Activated T-cell treated with anti-CD3 and anti-CD28 coated beads, Interleukin-2, amount 50 U/mL, for 72 hours (primary cell): ENCODE measurements around the gene NR5A2. TPM values are rescaled to one million over a fixed set of nuclear protein-coding genes. Genes with fewer than 3 reads are reported as not detected.

Experiments used
- ATAC-seq, 2 donors: fragments of 150-1000 bp; cut with Tn5 transposase; replicated peaks in 1 of 2; 2 replicates each; pipeline ENCODE4 v1.10.0; 2021; ENCODE audit warnings: moderate library complexity in 2 of 2, mild to moderate bottlenecking in 1 of 2
- DNase-seq, 2 donors: peaks; one replicate each; pipeline ENCODE4 v3.0.0; 2021 to 2022; ENCODE audit warnings: mixed read lengths in 1 of 2
- H3K27ac Mint-ChIP-seq: one replicate; pipeline ENCODE4 v1.8.0; 2022; ENCODE audit warnings: mild to moderate bottlenecking, moderate library complexity, mixed read lengths
- H3K27me3 Mint-ChIP-seq: one replicate; pipeline ENCODE4 v1.8.0; 2022; ENCODE audit warnings: low read depth, mixed read lengths
- H3K36me3 Mint-ChIP-seq, 2 donors: one replicate each; pipeline ENCODE4 v1.8.0; 2022; ENCODE audit warnings: mixed read lengths in 2 of 2, mild to moderate bottlenecking in 1 of 2; ENCODE audit not compliant: insufficient read depth in 2 of 2
- H3K4me1 Mint-ChIP-seq: one replicate; pipeline ENCODE4 v1.8.0; 2022; ENCODE audit warnings: low read depth, mixed read lengths
- H3K4me3 Mint-ChIP-seq, 2 donors: one replicate each; pipeline ENCODE4 v1.8.0; 2022; ENCODE audit warnings: mild to moderate bottlenecking in 2 of 2, mixed read lengths in 2 of 2, moderate library complexity in 2 of 2
- H3K9me3 Mint-ChIP-seq, 2 donors: one replicate each; pipeline ENCODE4 v1.8.0; 2022; ENCODE audit warnings: mixed read lengths in 2 of 2
- total RNA-seq, 2 donors: library from RNA; stranded (reverse); gene quantifications; one replicate each; pipeline ENCODE4 v1.2.3, GENCODE V29; 2022

The NR5A2 gene
- total RNA-seq, 2 donors from 2014 or later: 0.07 to 0.16 TPM

DNA sequence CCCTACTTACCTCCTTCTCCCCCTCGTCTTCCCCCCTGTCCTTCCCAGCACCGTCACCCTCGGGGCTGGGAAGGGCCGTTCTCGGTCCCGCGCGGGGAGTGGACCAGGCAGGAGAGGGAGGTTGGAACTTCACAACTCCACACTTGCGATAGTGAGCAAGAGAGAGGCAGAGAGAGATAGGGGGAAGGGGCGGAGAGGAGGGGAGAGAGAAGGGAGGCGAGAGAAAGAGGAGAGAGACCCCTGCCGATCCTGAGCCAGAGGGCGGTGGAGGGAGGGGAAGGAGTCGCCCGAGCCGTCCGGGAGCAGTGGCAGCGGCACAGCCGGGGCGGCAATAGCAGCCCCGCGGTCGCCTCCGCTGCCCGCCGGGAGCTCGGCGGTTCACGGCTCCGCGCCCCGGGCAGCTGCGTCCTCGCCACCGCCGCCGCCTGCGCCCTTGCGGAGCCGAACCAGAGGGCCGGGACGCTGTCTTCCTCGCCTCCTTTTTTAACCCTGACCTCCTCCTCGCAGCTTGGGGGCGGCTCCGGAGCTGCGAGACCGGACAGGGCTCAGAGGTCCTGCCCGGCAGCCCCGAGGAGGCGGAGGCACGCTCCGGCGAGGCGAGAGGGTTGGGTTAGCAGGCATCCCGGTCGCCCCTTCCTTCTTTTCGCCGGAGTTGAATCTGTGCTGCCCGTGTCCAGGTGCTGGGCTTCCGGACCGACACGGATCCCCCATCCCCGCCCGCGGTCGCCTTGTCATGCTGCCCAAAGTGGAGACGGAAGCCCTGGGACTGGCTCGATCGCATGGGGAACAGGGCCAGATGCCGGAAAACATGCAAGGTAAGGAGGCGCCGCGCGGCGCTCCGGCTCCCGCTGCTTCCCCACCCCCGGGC is 11.7 kb downstream of the NR5A2 start:
- ATAC-seq: peak; percentile 54 to 55
- peak in 1 of 2 donors; percentile 29 for DNase-seq
- Mint-ChIP-seq H3K4me1 (peaks cover 22% of the 10 kb centered on the region), H3K9me3 (no peaks in the 10 kb centered on the region), H3K4me3 (peak overlapping the region; percentile 79 to 84), H3K27me3 (peaks cover 43% of the 10 kb centered on the region), H3K36me3 (no peaks in the 10 kb centered on the region), H3K27ac (no peak overlapping the region)

DNA sequence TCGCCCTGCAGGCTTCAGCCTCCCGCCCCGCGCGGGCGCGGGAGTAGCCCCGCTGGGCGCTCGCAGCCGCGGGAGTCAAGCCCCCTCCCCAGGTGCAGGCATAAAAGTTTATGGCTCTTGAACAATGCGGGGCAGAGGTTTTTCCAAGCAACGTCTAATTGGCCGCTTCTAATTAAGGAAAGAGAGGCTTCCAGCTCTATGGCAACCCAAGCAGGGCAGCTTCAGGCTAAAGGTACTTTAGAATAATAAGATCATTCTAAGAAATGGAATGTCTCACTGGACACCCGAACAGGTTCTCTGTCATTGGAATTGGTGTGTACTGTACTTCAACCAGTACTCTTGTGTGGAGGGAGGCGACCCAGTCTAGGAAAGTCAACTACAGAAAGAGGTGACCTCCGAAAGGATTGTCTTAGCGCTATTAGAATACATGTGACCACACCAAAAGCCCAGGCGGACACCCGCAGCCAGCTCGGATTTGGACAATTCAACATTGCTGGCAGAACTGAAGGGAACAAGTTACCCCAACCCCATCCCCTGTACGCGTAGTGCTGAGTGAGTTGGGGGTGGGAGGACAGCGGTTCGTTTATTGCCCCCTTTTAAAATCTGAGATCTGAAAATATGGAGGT is 12.5 kb downstream of the NR5A2 start:
- Mint-ChIP-seq H3K4me1 (peaks cover 22% of the 10 kb centered on the region), H3K36me3 (no peaks in the 10 kb centered on the region), H3K9me3 (no peaks in the 10 kb centered on the region), H3K27ac (no peak overlapping the region), H3K4me3 (peak overlapping the region; percentile 54 to 84), H3K27me3 (peaks cover 46% of the 10 kb centered on the region)
- ATAC-seq (no peak), DNase-seq (no peak)

- Mint-ChIP-seq H3K27ac (no peak overlapping the region), H3K4me1 (peaks cover 22% of the 10 kb centered on the region), H3K36me3 (no peaks in the 10 kb centered on the region), H3K9me3 (no peaks in the 10 kb centered on the region), H3K27me3 (peaks cover 53% of the 10 kb centered on the region), H3K4me3 (peak overlapping the region; percentile 54 to 84)
- DNase-seq (no peak), ATAC-seq (peak; percentile 36 to 41)
Observed at GRCh38 chr1:200040481-200041138, 13.1 kb downstream of the NR5A2 start.

GRCh38 chr1:200041337-200042118 is 14.0 kb downstream of the NR5A2 start:
- H3K27ac Mint-ChIP-seq: no peak overlapping the region
- no peak for DNase-seq
- no peaks in the 10 kb centered on the region for H3K9me3 Mint-ChIP-seq
- peak overlapping the region; percentile 45 to 62 for H3K4me3 Mint-ChIP-seq
- H3K4me1 Mint-ChIP-seq: peaks cover 22% of the 10 kb centered on the region
- H3K27me3 Mint-ChIP-seq: peaks cover 61% of the 10 kb centered on the region
- no peaks in the 10 kb centered on the region for H3K36me3 Mint-ChIP-seq
- no peak for ATAC-seq

GRCh38 chr1:200042119-200042551 is 14.6 kb downstream of the NR5A2 start:
- H3K27me3 Mint-ChIP-seq: peaks cover 64% of the 10 kb centered on the region
- peak overlapping the region; percentile 41 to 62 for H3K4me3 Mint-ChIP-seq
- H3K36me3 Mint-ChIP-seq: no peaks in the 10 kb centered on the region
- ATAC-seq: no peak
- H3K9me3 Mint-ChIP-seq: no peaks in the 10 kb centered on the region
- no peak for DNase-seq
- H3K27ac Mint-ChIP-seq: no peak overlapping the region
- peaks cover 22% of the 10 kb centered on the region for H3K4me1 Mint-ChIP-seq

DNA sequence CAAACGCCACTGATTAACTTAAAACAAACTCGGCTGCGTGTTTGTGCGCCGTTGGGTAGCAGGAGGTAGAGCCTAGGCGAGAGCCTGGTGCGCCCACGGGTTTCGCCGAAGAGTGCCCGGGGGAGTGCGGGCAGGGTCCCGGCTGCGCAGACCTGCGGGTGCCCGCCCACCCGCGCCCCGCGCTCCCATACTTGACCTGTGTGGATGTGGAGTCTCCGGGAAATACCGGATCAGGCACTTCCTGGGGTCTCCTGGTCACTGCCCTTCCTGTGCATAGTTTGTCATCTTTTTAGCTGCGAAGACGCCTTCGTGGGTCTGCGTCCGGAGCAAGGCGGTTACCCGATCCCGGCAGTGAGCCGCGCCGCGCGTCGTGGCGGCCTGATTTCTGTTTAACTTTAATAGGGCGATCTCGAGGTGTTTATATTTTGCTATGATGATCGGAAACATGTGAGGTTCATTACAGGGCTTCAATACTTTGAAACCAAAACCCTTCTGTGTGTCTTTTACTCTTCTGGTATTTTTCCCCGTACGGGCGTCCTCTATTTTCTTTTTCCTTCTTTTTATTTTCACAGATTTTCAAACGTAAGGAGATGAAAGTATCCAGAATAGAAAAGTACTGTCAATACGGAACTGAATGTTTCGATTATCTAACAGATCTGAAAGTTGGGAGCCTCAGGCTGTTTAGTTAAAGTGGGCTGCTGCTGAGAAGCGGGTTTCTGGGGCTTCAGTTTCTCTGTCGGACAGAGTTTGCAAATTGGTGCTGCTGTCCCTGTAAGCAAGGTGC is 15.2 kb downstream of the NR5A2 start:
- Mint-ChIP-seq H3K27me3 (peaks cover 64% of the 10 kb centered on the region), H3K27ac (peak overlapping the region; percentile 5), H3K4me3 (peak overlapping the region; percentile 72 to 83), H3K36me3 (no peaks in the 10 kb centered on the region), H3K9me3 (no peaks in the 10 kb centered on the region), H3K4me1 (peaks cover 22% of the 10 kb centered on the region)
- ATAC-seq: peak; percentile 20 to 23
- DNase-seq: no peak

DNA sequence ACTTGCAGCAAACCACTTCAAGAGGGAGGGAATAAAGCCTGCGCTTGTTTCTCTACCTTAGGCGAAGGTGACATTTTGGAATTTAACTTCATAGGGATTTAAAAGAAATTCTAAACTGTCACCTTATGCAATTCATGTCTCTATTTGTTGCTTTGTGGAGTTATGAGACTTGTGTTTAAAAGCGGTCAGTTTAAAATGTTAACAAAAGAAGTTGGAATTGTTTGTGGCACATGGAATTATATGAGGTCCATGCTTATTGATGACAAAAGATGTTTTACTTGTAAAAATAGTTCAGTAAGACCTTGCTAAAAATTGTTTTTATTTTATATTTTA is 15.8 kb downstream of the NR5A2 start:
- Mint-ChIP-seq H3K4me1 (peaks cover 22% of the 10 kb centered on the region), H3K4me3 (peak overlapping the region; percentile 72 to 83), H3K36me3 (no peaks in the 10 kb centered on the region), H3K27ac (peak overlapping the region; percentile 5), H3K27me3 (peaks cover 64% of the 10 kb centered on the region), H3K9me3 (no peaks in the 10 kb centered on the region)
- ATAC-seq (no peak), DNase-seq (no peak)

DNA sequence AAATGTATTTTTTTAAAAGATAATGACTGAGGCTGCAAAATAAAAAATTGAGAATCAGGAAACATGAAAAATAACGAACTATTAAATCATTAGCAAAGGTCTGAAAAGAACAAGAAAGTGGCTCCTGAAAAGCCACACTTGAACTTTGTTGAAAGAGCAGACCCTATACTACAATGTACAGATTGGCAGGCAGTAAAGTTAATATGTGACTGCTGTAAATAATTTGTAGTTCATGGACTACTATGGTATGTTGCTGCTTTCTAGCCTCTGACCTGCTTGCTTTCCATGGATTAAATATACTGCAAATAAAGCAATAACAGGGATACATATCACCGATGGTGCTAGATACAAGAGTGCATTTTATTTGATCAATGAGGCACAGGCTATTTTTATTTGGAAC is 18.6 kb downstream of the NR5A2 start:
- ATAC-seq (no peak), DNase-seq (no peak)
- H3K9me3 Mint-ChIP-seq: no peaks in the 10 kb centered on the region
- H3K4me3 Mint-ChIP-seq: no peak overlapping the region
- H3K36me3 Mint-ChIP-seq: no peaks in the 10 kb centered on the region
- H3K27me3 Mint-ChIP-seq: peaks cover 62% of the 10 kb centered on the region
- peaks cover 10% of the 10 kb centered on the region for H3K4me1 Mint-ChIP-seq
- H3K27ac Mint-ChIP-seq: no peak overlapping the region

DNA sequence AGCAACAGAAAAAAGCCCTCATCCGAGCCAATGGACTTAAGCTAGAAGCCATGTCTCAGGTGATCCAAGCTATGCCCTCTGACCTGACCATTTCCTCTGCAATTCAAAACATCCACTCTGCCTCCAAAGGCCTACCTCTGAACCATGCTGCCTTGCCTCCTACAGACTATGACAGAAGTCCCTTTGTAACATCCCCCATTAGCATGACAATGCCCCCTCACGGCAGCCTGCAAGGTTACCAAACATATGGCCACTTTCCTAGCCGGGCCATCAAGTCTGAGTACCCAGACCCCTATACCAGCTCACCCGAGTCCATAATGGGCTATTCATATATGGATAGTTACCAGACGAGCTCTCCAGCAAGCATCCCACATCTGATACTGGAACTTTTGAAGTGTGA is 20.7 kb downstream of the NR5A2 start:
- peaks cover 2% of the 10 kb centered on the region for H3K4me1 Mint-ChIP-seq
- no peaks in the 10 kb centered on the region for H3K36me3 Mint-ChIP-seq
- no peaks in the 10 kb centered on the region for H3K9me3 Mint-ChIP-seq
- DNase-seq (no peak), ATAC-seq (no peak)
- no peak overlapping the region for H3K27ac Mint-ChIP-seq
- H3K4me3 Mint-ChIP-seq: no peak overlapping the region
- H3K27me3 Mint-ChIP-seq: peaks cover 46% of the 10 kb centered on the region

DNA sequence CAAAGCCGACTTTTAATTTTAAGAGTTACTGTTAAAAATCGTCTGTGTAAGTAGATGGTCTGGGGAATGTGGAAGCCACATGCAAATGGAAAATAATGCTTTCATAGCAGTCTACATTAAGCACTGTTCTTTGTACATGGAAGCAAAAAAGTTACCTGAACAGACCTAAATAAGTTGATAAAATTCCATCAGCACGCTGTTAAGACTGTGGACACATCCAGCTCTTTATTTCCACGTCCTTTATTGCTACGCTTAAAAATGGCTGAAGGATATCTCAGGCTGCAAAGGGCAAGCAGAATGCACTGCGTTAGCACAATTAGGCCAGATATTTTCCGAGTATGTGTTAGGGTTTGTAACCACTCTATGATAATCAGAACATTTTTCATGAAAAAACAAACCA is 22.3 kb downstream of the NR5A2 start:
- Mint-ChIP-seq H3K4me1 (no peaks in the 10 kb centered on the region), H3K4me3 (no peak overlapping the region), H3K27me3 (peaks cover 37% of the 10 kb centered on the region), H3K27ac (no peak overlapping the region), H3K36me3 (no peaks in the 10 kb centered on the region), H3K9me3 (no peaks in the 10 kb centered on the region)
- no peak for ATAC-seq
- DNase-seq: no peak

- H3K36me3 Mint-ChIP-seq: no peaks in the 10 kb centered on the region
- no peaks in the 10 kb centered on the region for H3K9me3 Mint-ChIP-seq
- DNase-seq: no peak
- no peak overlapping the region for H3K4me3 Mint-ChIP-seq
- ATAC-seq: no peak
- no peaks in the 10 kb centered on the region for H3K4me1 Mint-ChIP-seq
- no peak overlapping the region for H3K27ac Mint-ChIP-seq
- H3K27me3 Mint-ChIP-seq: peaks cover 27% of the 10 kb centered on the region
Observed at GRCh38 chr1:200051620-200052019, 24.1 kb downstream of the NR5A2 start.

DNA sequence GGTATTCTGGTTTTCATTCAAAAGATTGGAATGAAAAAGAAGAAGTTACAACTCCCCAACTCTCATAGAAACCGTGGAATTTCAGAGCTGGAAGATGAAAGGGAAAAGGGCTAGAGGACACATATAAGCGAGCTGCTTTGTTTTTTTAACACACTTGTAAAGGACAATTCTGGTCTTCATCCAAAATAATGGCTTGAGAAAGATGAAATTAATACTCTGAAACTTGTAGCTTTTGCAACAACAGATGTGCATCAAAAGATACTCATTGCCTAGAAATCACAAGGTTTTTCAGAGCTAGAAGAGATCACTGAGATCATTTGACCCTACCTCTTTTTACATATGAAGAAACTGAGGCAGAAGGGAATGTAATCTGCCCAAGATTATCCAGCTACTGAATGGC is 25.6 kb downstream of the NR5A2 start:
- Mint-ChIP-seq H3K36me3 (no peaks in the 10 kb centered on the region), H3K27ac (no peak overlapping the region), H3K9me3 (no peaks in the 10 kb centered on the region), H3K27me3 (peaks cover 26% of the 10 kb centered on the region), H3K4me3 (no peak overlapping the region), H3K4me1 (no peaks in the 10 kb centered on the region)
- DNase-seq: no peak
- no peak for ATAC-seq
